ENCODE measurements around the gene TFPI.

DNA sequence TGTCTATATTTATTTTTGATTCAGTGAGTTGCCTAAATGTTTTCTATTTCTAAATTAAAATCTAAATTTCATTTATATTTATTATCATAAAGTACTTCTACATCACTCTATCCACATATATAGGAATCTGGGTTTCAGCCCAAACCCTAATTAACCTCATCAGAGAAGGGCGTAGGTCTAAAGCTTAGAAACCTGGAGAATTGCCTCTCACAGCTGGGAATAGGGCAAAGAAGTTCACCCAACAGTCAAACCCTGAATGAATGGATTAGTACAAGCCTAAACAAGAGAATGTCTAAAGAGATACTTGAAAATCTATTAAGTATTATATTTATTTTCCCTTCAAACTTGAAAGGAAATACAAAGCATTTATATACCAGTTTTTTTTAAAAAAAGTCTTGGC is 26.2 kb downstream of the TFPI start:
- no peak for TF ChIP-seq POLR2A (IDR thresholded peaks at IDR 0.05)
- TF ChIP-seq, protein P1, sequence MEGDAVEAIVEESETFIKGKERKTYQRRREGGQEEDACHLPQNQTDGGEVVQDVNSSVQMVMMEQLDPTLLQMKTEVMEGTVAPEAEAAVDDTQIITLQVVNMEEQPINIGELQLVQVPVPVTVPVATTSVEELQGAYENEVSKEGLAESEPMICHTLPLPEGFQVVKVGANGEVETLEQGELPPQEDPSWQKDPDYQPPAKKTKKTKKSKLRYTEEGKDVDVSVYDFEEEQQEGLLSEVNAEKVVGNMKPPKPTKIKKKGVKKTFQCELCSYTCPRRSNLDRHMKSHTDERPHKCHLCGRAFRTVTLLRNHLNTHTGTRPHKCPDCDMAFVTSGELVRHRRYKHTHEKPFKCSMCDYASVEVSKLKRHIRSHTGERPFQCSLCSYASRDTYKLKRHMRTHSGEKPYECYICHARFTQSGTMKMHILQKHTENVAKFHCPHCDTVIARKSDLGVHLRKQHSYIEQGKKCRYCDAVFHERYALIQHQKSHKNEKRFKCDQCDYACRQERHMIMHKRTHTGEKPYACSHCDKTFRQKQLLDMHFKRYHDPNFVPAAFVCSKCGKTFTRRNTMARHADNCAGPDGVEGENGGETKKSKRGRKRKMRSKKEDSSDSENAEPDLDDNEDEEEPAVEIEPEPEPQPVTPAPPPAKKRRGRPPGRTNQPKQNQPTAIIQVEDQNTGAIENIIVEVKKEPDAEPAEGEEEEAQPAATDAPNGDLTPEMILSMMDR (IDR thresholded peaks at IDR 0.05) = no peak
